Muscle of leg (tissue), 11 donors: Measurements from ENCODE around the gene RAB31. TPM values are rescaled to one million over a fixed set of nuclear protein-coding genes. Genes with fewer than 3 reads are reported as not detected.

Experiments used
- DNase-seq: peaks from one replicate; pipeline ENCODE4 v3.0.0; 2013
- H3K27ac ChIP-seq: one replicate; pipeline ENCODE4 v1.5.1; 2013; ENCODE audit warnings: mild to moderate bottlenecking, low read length, control low read depth
- H3K27me3 ChIP-seq: one replicate; pipeline ENCODE4 v1.6.1; 2013; ENCODE audit warnings: low read length; ENCODE audit not compliant: control insufficient read depth, insufficient read depth
- H3K36me3 ChIP-seq: one replicate; pipeline ENCODE4 v1.6.1; 2013; ENCODE audit warnings: low read length; ENCODE audit not compliant: control insufficient read depth, insufficient read depth
- H3K4me1 ChIP-seq: one replicate; pipeline ENCODE4 v1.6.1; 2013; ENCODE audit warnings: low read length; ENCODE audit not compliant: control insufficient read depth, insufficient read depth
- H3K4me3 ChIP-seq: one replicate; pipeline ENCODE4 v1.5.1; 2013; ENCODE audit warnings: low read length, control low read depth
- H3K9me3 ChIP-seq: replicated peaks from 2 replicates; pipeline ENCODE4 v1.6.1; 2013; ENCODE audit warnings: low read depth, low read length; ENCODE audit not compliant: control insufficient read depth
- WGBS: methylation state at CpG from one replicate; pipeline ENCODE4 v1.1.5; 2013; ENCODE audit warnings: missing lambda C conversion rate; ENCODE audit not compliant: insufficient coverage; 5-methylcytosine and 5-hydroxymethylcytosine counted together
- polyA plus RNA-seq, 8 donors: library from polyadenylated mRNA; unstranded; fragments of 120-200 nt; gene quantifications; one replicate each; pipeline versions ENCODE4 v1.2.1 to v1.2.3, GENCODE V29; 2013; ENCODE audit warnings: inconsistent platforms in 1 of 8, low replicate concordance in 1 of 8; ENCODE audit not compliant: insufficient read length in 8 of 8, insufficient read depth in 1 of 8
- total RNA-seq: library from RNA; stranded (reverse); fragments of 120-200 nt; gene quantifications from one replicate; pipeline ENCODE4 v1.2.4, GENCODE V29; 2013

The RAB31 gene
- total and polyA plus RNA-seq, 9 donors = 19.6 to 40.8 (median 27.6) TPM

- Histone ChIP-seq H3K9me3 (no peaks in the 10 kb centered on the region), H3K36me3 (no peaks in the 10 kb centered on the region), H3K4me3 (no peak overlapping the region), H3K27me3 (no peaks in the 10 kb centered on the region), H3K27ac (peak overlapping the region; percentile 56), H3K4me1 (peaks cover 13% of the 10 kb centered on the region)
- peak; percentile 69 for DNase-seq
- WGBS = 15% methylated on average over 3 of the region's 8 CpGs
These were observed 34.5 kb downstream of the RAB31 start for GRCh38 chr18:9742524-9743131.

DNA sequence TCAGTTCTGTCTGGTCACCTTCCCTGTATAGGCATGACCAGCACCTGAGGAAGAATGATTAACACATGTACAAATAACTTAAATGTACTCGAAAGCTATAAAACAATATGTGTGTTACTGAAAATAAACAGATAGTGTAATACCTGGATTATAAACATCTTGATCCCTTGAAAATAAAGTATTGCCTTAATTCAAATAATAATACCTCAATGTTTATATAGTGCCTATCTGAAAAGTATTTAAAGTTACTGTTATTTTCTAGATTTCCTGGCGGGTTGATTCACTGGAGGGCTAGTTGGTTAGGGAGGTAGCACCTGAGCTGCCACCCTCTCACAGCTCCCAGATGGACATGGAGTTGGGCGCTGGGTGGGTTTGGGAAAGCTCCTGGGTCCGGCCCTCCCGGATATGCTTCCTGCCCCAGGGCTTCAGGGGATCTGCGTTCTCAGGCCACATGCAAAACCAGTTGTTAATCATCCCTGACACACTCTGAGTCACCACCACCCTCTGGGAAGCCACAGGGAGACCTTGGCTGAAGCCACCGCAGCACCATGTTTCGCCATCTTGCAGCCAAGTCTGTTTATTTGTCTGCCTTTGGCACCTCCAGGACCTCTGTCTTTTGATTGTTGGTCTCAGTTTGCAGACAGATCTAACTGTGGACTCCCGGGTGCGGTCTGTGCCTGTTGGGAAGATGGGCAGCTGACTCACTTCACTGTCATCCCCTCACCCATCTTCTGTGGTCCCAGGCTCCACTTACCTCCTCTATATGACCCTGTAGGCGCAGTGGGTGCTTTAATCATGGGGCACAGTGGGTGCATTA lies 35.3 kb downstream of the RAB31 start:
- H3K27ac ChIP-seq = no peak overlapping the region
- DNase-seq = no peak

GRCh38 chr18:9746958-9747357 lies 38.9 kb downstream of the RAB31 start:
- no peaks in the 10 kb centered on the region for H3K9me3 ChIP-seq
- no peaks in the 10 kb centered on the region for H3K36me3 ChIP-seq
- no peak for DNase-seq
- H3K27me3 ChIP-seq = no peaks in the 10 kb centered on the region
- H3K4me3 ChIP-seq = no peak overlapping the region
- H3K4me1 ChIP-seq = peaks cover 16% of the 10 kb centered on the region
- H3K27ac ChIP-seq = no peak overlapping the region
- no CpG with 5 or more reads among the region's 1 CpG for WGBS

More for the DNA sequence above, 35.3 kb downstream of the RAB31 start:
- H3K36me3 ChIP-seq = no peaks in the 10 kb centered on the region
- 58% methylated on average over 6 of the region's 11 CpGs for WGBS
- H3K27me3 ChIP-seq = no peaks in the 10 kb centered on the region
- H3K4me3 ChIP-seq = no peak overlapping the region
- H3K4me1 ChIP-seq = peaks cover 13% of the 10 kb centered on the region
- no peaks in the 10 kb centered on the region for H3K9me3 ChIP-seq

DNA sequence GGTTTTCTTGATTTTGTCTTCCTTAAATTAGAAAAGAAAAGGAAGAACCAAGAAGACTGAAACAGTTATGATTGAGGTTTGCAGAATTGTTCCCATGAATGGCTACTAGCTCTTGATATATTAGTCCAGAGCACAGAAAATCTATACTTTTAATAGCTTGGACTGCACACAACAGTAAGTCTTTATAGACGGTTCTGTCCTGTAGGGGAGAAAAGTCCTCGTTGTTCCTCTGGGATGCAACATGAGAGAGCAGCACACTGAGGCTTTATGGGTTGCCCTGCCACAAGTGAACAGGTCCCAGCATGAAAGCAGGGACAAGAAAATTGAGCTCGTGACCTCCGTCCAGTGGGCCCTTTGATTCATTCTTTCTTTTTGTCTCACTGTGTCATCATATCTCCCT lies 41.5 kb downstream of the RAB31 start:
- Histone ChIP-seq H3K36me3 (no peaks in the 10 kb centered on the region), H3K4me1 (peaks cover 9% of the 10 kb centered on the region), H3K9me3 (no peaks in the 10 kb centered on the region), H3K27me3 (no peaks in the 10 kb centered on the region), H3K27ac (no peak overlapping the region), H3K4me3 (no peak overlapping the region)
- 67% methylated on average over 2 of the region's 4 CpGs for WGBS
- DNase-seq = no peak

DNA sequence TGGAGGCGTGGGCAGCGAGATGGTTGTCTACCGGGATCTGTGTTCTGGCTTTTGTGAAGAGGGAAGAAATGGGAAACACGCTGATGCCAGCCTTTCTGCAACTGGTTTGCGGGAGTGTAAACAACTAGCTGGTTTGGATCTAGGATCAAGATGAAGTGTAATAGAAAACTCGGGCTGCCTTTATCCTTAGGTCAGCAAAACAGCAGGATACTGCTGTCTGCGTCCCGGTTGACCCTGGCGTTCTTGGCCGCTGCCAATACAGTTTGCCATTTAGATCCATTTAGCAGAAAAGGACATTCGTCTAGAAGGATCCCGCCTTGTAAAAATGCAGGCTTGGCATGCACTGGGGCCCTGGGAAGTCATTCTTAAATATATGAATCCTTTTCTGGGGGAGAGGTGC lies 42.0 kb downstream of the RAB31 start:
- no peak overlapping the region for H3K4me3 ChIP-seq
- no peak for DNase-seq
- no peaks in the 10 kb centered on the region for H3K27me3 ChIP-seq
- no peaks in the 10 kb centered on the region for H3K36me3 ChIP-seq
- 76% methylated on average over 11 of the region's 12 CpGs for WGBS
- peaks cover 9% of the 10 kb centered on the region for H3K4me1 ChIP-seq
- H3K9me3 ChIP-seq = no peaks in the 10 kb centered on the region
- H3K27ac ChIP-seq = no peak overlapping the region

- WGBS = 46% methylated on average over 5 of the region's 11 CpGs
- H3K9me3 ChIP-seq = no peaks in the 10 kb centered on the region
- peak; percentile 66 for DNase-seq
- H3K4me1 ChIP-seq = peaks cover 13% of the 10 kb centered on the region
- H3K27me3 ChIP-seq = no peaks in the 10 kb centered on the region
- H3K36me3 ChIP-seq = no peaks in the 10 kb centered on the region
- H3K27ac ChIP-seq = no peak overlapping the region
- H3K4me3 ChIP-seq = no peak overlapping the region
These were observed 42.7 kb downstream of the RAB31 start for GRCh38 chr18:9750606-9751304.

- 88% methylated on average over 6 of the region's 8 CpGs for WGBS
- H3K27me3 ChIP-seq = no peaks in the 10 kb centered on the region
- peaks cover 13% of the 10 kb centered on the region for H3K4me1 ChIP-seq
- DNase-seq = no peak
- H3K9me3 ChIP-seq = no peaks in the 10 kb centered on the region
- no peak overlapping the region for H3K27ac ChIP-seq
- H3K4me3 ChIP-seq = no peak overlapping the region
- no peaks in the 10 kb centered on the region for H3K36me3 ChIP-seq
These were observed 43.4 kb downstream of the RAB31 start for GRCh38 chr18:9751371-9752031.

- WGBS = 95% methylated on average over 5 of the region's 7 CpGs
- Histone ChIP-seq H3K36me3 (no peaks in the 10 kb centered on the region), H3K4me1 (peaks cover 13% of the 10 kb centered on the region), H3K27ac (no peak overlapping the region), H3K9me3 (no peaks in the 10 kb centered on the region), H3K4me3 (no peak overlapping the region), H3K27me3 (no peaks in the 10 kb centered on the region)
- DNase-seq = no peak
These were observed 45.7 kb downstream of the RAB31 start for GRCh38 chr18:9753846-9754245.

GRCh38 chr18:9755110-9755509 lies 47.0 kb downstream of the RAB31 start:
- no peak overlapping the region for H3K27ac ChIP-seq
- no peaks in the 10 kb centered on the region for H3K27me3 ChIP-seq
- H3K36me3 ChIP-seq = no peaks in the 10 kb centered on the region
- H3K4me1 ChIP-seq = peaks cover 12% of the 10 kb centered on the region
- DNase-seq = no peak
- 100% methylated on average over 1 of the region's 3 CpGs for WGBS
- no peak overlapping the region for H3K4me3 ChIP-seq
- no peaks in the 10 kb centered on the region for H3K9me3 ChIP-seq

DNA sequence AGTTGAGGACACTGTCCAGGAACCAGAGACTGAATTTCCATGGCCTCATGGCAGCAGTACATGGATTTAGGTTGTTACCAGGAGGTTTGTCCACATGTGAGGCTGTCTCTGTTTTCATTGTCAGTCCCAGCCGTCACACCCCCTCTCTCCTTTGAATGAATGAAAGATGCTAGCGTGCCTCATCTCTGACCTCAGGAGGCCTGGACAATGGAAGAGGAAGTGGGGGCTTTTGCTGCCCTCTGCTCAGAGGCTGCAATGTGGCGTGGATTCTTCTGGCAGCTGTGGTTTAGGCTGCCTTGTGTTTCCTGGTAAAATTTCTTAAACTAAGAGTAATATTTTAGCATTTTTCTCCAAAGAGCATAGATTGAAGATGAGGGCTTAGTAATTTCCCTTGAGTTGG lies 47.5 kb downstream of the RAB31 start:
- Histone ChIP-seq H3K27ac (no peak overlapping the region), H3K27me3 (no peaks in the 10 kb centered on the region), H3K36me3 (no peaks in the 10 kb centered on the region), H3K9me3 (no peaks in the 10 kb centered on the region), H3K4me1 (peaks cover 8% of the 10 kb centered on the region), H3K4me3 (no peak overlapping the region)
- DNase-seq = peak; percentile 33
- no CpG with 5 or more reads among the region's 3 CpGs for WGBS
